GM21717 (cell line): Measurements from ENCODE around the gene ZNF229.
"Not testable (repeated sequence)": the region's sequence is repeated elsewhere in the genome, so short reads cannot be mapped to it uniquely, and the experiment has no call there.

Source experiments
- ATAC-seq: cut with Tn5 transposase; IDR thresholded peaks from one replicate; pipeline ENCODE4 v1.9.1; 2021; ENCODE audit warnings: mild to moderate bottlenecking, moderate library complexity; ENCODE audit not compliant: unreplicated experiment

Gene ZNF229

DNA sequence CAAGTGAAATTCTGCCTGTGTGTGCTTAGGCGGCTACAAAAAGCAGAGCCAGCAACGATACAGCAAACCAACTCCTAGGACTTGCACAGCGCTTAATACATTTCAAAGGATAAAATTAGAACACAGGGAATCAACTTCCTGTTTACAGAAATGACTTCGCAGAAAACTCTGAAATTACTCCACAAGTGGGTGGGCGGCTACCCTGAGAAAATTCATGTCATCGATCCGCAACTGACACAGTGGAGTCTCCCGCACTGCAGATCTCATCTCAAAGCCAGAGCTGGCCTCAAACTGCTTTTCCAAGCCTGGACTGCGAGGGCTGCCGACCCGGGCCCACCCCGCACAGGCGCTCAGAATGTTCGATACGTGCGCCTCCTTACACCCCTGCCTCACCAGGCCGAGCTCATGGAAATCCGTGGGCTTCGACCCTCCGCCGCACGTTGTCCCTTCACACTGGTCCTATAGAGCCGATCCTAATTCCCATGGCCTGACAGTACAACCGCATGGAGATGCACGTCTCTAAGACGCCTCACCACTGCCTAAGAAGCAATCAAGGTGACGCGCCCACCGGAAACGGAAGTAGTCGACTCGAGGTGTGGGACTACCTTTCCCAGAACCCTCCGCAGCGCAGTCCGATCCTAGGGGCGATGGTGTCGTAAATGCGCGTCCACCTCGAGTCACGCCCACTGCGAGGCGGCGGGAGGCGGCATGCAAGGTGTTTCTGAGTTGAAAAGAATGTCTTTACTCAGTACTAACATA lies at the start of gene ZNF229:
TSS of gene ZNF229 (minus strand) at position 557 of the 759 bp plus-strand sequence. CDS start 5,625 bp downstream, outside the sequence.
- ATAC-seq: no peak

GRCh38 chr19:44496711-44497110 lies 48.4 kb upstream of the ZNF229 start:
- ATAC-seq: no peak

DNA sequence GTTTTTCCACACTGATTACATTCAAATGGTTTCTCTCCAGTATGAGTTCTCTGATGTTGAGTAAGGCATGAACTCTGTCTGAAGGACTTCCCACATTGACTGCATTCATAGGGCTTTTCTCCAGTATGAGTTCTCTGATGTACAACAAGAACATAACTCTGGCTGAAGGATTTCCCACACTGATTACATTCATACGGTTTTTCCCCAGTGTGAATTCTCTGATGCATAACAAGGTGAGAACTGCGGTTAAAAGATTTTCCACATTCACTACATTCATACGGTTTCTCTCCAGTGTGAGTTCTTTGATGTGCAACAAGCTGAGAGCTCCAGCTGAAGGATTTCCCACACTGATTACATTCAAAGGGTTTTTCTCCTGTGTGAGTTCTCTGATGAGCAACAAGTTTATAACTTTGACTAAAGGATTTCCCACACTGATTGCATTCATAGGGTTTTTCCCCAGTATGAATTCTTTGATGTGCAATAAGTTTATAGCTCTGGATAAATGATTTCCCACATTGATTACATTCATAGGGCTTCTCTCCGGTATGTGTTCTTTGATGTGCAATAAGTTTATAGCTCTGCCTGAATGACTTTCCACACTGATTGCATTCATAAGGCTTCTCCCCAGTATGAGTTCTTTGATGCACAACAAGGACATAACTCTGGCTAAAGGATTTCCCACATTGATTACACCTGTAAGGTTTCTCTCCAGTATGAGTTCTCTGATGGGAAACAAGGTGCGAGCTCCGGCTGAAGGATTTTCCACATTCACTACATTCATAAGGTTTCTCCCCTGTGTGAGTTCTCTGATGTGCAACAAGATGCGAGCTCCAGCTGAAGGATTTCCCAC lies 28.5 kb upstream of the ZNF229 start:
- ATAC-seq: no peak

- ATAC-seq: not testable (repeated sequence)
Measured at GRCh38 chr19:44468730-44469129, 20.5 kb upstream of the ZNF229 start.

DNA sequence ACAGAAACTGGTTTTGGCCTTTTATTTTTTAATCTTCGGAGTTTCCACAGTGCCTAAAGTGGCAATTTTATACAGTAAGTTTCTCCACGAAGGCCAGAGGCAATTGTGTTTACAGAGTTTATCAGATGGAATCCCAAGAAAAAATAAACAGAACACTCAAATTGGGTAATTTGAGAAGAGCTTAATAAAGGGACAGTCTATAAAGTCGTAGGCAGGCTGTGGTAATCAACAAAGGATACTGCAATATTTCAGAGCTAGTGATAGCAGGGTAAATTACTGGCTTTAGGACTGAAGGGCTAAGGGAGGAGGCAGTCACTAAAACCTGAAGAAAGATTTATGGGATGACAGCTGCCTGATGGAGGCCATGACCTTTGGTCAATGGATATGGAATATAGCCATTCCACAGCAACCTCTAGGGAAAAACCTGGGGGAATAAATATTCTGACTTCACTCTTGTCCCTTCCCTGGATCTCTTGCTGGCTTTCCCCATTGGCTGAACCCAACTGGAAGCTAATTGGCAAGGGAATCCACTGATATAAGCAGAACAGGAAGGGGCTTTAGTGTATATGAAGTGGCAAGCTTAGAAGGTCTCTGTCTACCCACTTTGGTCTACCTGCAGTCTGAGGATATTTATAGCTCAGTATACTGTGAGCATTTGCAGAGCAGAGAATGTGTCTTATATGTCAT lies 14.5 kb upstream of the ZNF229 start:
- not testable (repeated sequence) for ATAC-seq

DNA sequence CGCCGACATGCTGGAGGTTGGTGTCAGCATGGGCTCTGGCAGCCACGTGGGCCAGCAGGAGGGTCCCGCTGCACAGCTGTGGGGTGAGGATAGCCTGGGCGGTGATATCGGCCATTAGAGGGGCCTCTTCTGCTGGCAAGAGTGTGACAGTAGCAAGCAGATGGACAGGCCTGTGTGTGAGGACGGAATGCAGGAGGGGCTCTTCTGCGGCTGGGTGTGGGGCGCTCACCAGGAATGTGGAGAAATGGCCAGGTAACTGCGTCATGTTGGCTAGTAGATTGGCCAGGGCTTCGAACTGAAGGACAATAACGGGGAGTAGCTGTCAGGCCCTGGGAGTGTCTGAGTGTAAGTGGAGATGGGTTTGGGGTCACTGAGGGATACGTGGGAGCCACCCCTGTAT lies 7.7 kb upstream of the ZNF229 start:
- not testable (repeated sequence) for ATAC-seq

DNA sequence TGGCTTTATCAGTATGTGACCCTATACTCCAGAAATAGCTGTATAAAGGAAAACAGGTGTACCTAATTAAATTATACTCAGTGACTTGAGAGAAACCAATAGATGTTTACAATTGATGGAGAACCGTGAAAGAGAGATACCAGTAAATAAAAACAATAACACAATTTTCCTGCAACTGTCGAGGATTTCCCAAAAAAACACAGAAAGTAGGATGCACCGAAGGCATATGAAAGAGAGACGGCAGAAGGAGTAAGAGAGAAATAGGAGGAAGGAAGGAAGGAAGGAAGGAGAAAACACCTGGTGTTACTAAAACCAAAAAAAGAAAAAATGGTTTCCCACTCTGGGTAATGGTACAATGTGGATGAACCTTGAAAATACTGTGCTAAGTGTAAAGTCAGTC lies 6.8 kb upstream of the ZNF229 start:
- ATAC-seq: no peak

- no peak for ATAC-seq
Measured at GRCh38 chr19:44452367-44452766, 4.1 kb upstream of the ZNF229 start.

- ATAC-seq: no peak
Measured at GRCh38 chr19:44451687-44452086, 3.4 kb upstream of the ZNF229 start.

DNA sequence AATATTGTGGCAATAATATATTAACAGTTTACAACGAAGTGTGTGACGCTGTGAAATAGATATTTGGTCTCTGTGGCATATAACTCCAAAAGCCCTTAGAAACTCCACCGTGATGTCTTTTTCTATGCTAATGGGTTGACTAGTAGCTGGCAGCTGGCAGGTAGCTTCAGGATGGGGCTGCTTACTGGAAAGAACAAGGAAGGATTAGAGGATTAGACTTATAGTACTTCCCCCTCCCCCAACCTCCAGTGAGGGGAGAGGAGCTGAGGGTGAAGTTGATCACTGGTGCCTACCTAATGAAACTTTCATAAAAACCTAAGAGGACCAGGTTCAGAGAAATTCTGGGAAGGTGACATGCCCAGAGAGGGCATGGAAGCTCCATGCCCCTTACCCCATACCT lies 9.8 kb downstream of the ZNF229 start:
- ATAC-seq: no peak

DNA sequence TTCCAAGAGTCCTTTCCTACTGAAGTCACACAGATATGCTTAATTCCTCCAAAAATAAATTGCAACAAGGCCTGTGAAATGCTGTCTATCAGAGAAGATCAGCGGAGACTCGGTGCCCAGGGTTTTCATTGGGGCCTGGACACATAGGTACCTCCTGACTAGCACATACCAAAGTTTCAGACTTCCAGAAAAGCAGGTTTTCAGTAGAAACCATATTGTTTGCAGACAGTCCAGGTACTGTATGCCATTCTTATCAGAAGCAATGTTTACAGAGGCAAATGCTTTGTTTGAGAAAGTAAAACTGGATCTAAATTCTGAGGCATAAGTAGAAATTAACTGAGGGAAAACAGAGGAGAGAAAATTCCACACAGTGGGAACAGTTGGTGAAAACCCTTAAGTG lies 12.8 kb downstream of the ZNF229 start:
- no peak for ATAC-seq

GRCh38 chr19:44430956-44431355 lies 17.3 kb downstream of the ZNF229 start:
- ATAC-seq: no peak

- not testable (repeated sequence) for ATAC-seq
Measured at GRCh38 chr19:44415553-44415952, 32.7 kb downstream of the ZNF229 start.

DNA sequence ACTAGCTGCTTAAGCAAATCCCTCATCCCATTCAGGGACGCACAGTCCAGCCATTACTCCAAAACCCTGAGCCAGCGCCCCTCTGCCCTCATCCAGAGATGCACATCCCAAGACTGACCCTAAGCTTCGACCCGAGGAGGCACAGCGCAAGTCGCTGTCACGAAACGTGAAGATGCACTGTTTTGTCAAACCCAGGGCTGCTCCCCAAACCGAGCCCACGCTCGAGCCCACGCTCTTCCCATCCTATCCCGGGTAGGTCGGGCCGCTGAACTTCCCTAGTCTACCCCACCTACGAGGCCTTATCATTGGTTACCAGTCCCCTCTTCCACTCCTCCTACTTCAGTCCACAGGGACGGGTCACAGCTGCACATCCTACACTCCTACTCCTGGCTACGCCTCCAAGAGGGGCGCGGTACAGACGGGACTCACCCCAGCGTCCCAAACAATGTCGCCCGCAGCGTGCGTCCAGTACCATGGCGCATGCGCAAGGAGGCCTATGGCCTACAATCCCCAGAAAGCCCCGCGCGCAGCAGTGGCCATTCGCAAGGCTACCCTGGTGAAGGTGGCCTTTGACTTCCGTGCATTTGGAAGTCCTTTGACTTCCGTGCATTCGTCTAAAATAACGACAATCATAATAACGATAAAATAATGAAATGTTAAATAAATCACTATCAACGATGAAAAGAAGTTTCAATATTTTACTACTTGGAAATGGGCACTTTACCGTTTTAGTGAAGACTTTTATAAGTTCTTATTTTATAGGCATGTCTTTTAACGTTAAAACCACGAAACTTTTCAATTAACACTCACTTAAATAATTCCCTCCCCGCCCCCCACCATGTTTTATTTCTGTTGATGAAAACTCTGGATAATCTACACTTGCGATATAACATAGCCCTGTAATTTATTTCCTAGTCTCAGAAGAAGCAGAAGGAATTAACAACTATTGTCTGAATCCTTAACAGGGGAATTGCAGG lies 46.8 kb downstream of the ZNF229 start, which contains the start of gene ZNF285:
TSS of gene ZNF285 (minus strand) at position 470 of the 977 bp plus-strand sequence. CDS start 4,395 bp downstream, outside the sequence.
- ATAC-seq: no peak

DNA sequence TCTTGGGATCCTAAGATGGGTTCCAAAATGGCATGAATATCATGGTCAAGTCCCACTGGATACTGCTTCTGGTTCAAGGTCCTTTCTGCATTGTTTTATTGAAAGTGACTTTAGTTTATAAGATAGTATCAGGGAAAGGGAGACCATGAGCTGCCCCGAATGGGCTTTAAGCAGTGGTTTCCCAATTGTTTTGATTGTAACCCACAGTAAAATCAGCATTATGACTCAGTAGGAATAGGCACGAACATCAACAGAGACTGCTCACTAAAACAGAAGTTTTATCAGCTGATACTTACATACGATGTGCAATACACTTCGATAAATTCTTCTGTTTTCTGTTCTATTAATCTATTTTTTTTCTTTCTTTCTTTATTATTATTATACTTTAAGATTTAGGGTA lies 59.0 kb downstream of the ZNF229 start:
- ATAC-seq: not testable (repeated sequence)
